Pancreas (tissue), 10 donors: ENCODE results near the gene NANP. TPM values are rescaled to one million over a fixed set of nuclear protein-coding genes. Genes with fewer than 3 reads are reported as not detected.
"Not testable (repeated sequence)": the region's sequence is repeated elsewhere in the genome, so short reads cannot be mapped to it uniquely, and the experiment has no call there.

Source experiments
- ATAC-seq, 4 donors: fragments of 200-7000 bp; cut with Tn5 transposase; one replicate each; pipeline versions ENCODE4 v1.8.0 to v1.9.1; 2020; ENCODE audit warnings: mild to moderate bottlenecking in 4 of 4, moderate library complexity in 4 of 4
- DNase-seq, 6 donors: peaks; one replicate each; pipeline ENCODE4 v3.0.0-alpha.2; 2020
- FAIRE-seq: peaks from 2 replicates; lab custom pipeline; 2012; peaks lifted over from hg19 to GRCh38; lab: Jason Lieb, UNC
- H3K27ac ChIP-seq, 4 donors: fragments of 200-600 bp; sonication (generic); 1 replicate in 3 of 4; 2 replicates in 1 of 4; pipeline versions ENCODE4 v1.5.0 to v1.8.0; 2020
- H3K27me3 ChIP-seq, 4 donors: fragments of 200-600 bp; one replicate each; pipeline ENCODE4 v1.8.0; 2021
- H3K36me3 ChIP-seq, 3 donors: fragments of 200-600 bp; sonication (generic) in 1 of 3; one replicate each; pipeline versions ENCODE4 v1.5.0 to v1.8.0; 2020 to 2021
- H3K4me1 ChIP-seq, 3 donors: fragments of 200-600 bp; one replicate each; pipeline ENCODE4 v1.8.0; 2021
- H3K4me3 ChIP-seq, 4 donors: fragments of 200-600 bp; sonication (generic) in 2 of 4; one replicate each; pipeline versions ENCODE4 v1.5.0 to v1.8.0; 2020 to 2021
- H3K9me3 ChIP-seq, 4 donors: fragments of 200-600 bp; one replicate each; pipeline ENCODE4 v1.8.0; 2021
- WGBS, 2 donors: extraction: QIAGEN DNeasy Blood & Tissue Kit; methylation state at CpG; one replicate each; pipeline ENCODE4 v1.1.7; 2013; 5-methylcytosine and 5-hydroxymethylcytosine counted together
- intact Hi-C, 3 donors: fragments of 100-400 bp; cut with DNase I; formaldehyde crosslinking; loops; one replicate each; pipeline versions ENCODE4 v1.11.1 to v1.14.2; 2022
- polyA plus RNA-seq, 2 donors: library from polyadenylated mRNA; stranded (reverse); fragments of 200-250 nt; gene quantifications; one replicate each; pipeline ENCODE4 v1.2.3, GENCODE V29; 2013
- total RNA-seq, 6 donors: library from RNA; stranded (reverse); fragmentation: NEBNext Ultra II Directional in 4 of 6; extraction: Animal tissue kit (Norgen Biotek cat#: 25700) in 4 of 6; gene quantifications; one replicate each; pipeline versions ENCODE4 v1.2.1 to v1.2.4, GENCODE V29; 2021 to 2023
- TF ChIP-seq, protein P1 (sequence below), 4 donors: fragments of 200-600 bp; sonication (generic) in 3 of 4; IDR thresholded peaks; one replicate each; pipeline versions ENCODE4 v1.5.0 to v1.8.0; 2021; ENCODE audit warnings: antibody characterized with exemption in 4 of 4
- donor health status: healthy with polysubstance abuse.
- donor health status: DM: no; HTN: no; CAD: no; lungs with moderate emphysema.
- donor health status: DM: no; HTN: no; CAD: no.
- donor health status: control.
- donor health status: control.
- donor health status: Bipolar disorder and iron deficiency.
- donor health status: DM: yes; HTN: yes; CAD: no.
- donor health status: DM: no; HTN: no; CAD: no.
- donor health status: DM: no; HTN: no; CAD: no.
- donor health status: DM: yes; HTN: yes; CAD: no.

Gene NANP
- total and polyA plus RNA-seq, 8 donors: 1.0 to 2.5 (median 1.6) TPM

DNA sequence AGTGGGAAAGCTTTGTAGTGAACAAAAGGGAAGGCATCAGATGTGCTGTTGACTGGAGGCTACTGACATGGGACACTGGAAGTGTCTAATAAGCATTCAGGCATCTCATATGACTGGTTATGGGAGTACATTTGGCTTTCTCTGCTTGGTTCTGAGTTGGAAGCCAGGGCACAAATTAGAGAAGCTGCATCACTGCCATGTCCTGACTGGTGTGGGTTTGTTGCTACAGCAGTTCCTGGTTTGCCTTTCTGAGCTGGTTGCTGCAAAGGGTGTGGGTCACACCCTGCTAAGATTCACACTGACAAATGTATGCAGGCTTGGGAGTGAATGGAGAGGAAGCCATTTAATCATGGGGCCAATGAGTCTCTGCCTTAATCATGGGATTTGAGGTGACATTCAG is 36.2 kb upstream of the NANP start:
- TF ChIP-seq, protein P1, sequence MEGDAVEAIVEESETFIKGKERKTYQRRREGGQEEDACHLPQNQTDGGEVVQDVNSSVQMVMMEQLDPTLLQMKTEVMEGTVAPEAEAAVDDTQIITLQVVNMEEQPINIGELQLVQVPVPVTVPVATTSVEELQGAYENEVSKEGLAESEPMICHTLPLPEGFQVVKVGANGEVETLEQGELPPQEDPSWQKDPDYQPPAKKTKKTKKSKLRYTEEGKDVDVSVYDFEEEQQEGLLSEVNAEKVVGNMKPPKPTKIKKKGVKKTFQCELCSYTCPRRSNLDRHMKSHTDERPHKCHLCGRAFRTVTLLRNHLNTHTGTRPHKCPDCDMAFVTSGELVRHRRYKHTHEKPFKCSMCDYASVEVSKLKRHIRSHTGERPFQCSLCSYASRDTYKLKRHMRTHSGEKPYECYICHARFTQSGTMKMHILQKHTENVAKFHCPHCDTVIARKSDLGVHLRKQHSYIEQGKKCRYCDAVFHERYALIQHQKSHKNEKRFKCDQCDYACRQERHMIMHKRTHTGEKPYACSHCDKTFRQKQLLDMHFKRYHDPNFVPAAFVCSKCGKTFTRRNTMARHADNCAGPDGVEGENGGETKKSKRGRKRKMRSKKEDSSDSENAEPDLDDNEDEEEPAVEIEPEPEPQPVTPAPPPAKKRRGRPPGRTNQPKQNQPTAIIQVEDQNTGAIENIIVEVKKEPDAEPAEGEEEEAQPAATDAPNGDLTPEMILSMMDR (IDR thresholded peaks at IDR 0.05): no peak
- no peak overlapping the region for H3K4me3 ChIP-seq
- H3K9me3 ChIP-seq: no peaks in the 10 kb centered on the region
- H3K27me3 ChIP-seq: no peaks in the 10 kb centered on the region
- intact Hi-C loops: no loop called here
- ATAC-seq: no peak
- H3K27ac ChIP-seq: no peak overlapping the region
- H3K4me1 ChIP-seq: no peaks in the 10 kb centered on the region
- no peak for FAIRE-seq
- H3K36me3 ChIP-seq: no peaks in the 10 kb centered on the region
- no peak for DNase-seq

DNA sequence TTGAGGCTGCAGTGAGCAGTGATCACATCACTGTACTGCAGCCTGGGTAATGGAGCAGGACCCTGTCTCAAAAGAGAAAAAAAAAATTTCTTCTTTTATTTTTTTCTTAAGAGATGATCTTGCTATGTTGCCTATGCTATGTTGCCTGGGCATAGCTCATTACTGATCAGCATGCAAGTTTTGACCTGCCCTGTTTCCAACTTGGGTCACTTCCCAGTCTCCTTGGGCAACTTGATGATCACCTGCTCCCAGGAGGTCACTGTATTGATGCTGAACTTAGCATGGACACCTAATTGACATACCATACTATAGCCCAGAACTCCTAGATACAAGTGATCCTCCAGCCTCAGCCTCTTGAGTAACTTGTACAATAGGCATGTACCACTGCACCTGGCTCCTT is 30.7 kb upstream of the NANP start:
- Histone ChIP-seq H3K9me3 (no peaks in the 10 kb centered on the region), H3K27me3 (no peaks in the 10 kb centered on the region), H3K27ac (no peak overlapping the region), H3K4me3 (no peak overlapping the region), H3K4me1 (no peaks in the 10 kb centered on the region), H3K36me3 (no peaks in the 10 kb centered on the region)
- intact Hi-C loops: no loop called here
- no peak for DNase-seq
- ATAC-seq: no peak
- no peak for FAIRE-seq
- TF ChIP-seq, protein P1 (IDR thresholded peaks at IDR 0.05): no peak

DNA sequence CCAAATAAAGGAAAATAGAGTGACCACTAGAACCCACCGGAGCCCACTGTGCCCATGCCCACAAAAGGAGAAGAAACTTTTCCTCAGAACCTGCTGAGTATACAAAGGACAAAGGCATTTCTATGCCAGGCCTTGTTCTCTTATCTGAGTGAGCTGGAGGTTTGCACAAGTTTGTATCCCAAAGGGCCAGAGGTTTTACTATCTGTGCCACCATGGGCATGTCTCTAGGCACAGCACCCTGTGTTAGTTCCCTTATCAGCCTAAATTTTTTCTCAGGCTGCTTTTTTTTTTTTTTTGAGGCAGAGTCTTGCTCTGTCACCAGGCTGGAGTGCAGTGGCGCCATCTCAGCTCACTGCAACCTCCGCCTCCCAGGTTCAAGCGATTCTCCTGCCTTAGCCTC is 29.1 kb upstream of the NANP start:
- H3K4me3 ChIP-seq, H3K36me3 ChIP-seq, H3K4me1 ChIP-seq, DNase-seq, H3K27ac ChIP-seq, H3K9me3 ChIP-seq, ATAC-seq, FAIRE-seq, H3K27me3 ChIP-seq, intact Hi-C loops: not testable (repeated sequence)
- 96 to 99% methylated on average over 4 of the region's 4 CpGs for WGBS, 2 donors

DNA sequence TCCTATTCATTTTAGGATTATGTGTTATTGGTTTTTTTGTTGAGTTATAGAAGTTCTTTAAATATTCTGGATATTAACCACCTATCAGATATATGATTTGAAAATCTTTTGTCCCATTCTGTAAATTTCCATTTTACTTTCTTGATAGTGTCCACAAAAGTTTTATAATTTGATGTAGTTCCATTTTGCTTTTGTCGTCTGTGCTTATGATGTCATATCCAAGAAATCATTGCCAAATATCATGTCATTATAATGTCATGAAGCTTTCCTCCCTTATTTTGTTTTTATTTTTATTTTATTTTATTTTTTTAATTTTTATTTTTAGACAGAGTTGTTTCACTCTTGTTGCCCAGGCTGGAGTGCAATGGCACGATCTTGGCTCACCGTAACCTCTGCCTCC is 21.0 kb upstream of the NANP start:
- H3K4me1 ChIP-seq: no peaks in the 10 kb centered on the region
- 78 to 95% methylated on average over 3 of the region's 3 CpGs for WGBS, 2 donors
- H3K36me3 ChIP-seq: peaks cover 0 to 4% (median 0%) of the 10 kb centered on the region in 3 donors
- intact Hi-C loops: no loop called here
- TF ChIP-seq, protein P1 (IDR thresholded peaks at IDR 0.05): no peak
- DNase-seq (no peak), ATAC-seq (no peak), FAIRE-seq (no peak)
- H3K27ac ChIP-seq: no peak overlapping the region
- no peak overlapping the region for H3K4me3 ChIP-seq
- no peaks in the 10 kb centered on the region for H3K9me3 ChIP-seq
- H3K27me3 ChIP-seq: no peaks in the 10 kb centered on the region

DNA sequence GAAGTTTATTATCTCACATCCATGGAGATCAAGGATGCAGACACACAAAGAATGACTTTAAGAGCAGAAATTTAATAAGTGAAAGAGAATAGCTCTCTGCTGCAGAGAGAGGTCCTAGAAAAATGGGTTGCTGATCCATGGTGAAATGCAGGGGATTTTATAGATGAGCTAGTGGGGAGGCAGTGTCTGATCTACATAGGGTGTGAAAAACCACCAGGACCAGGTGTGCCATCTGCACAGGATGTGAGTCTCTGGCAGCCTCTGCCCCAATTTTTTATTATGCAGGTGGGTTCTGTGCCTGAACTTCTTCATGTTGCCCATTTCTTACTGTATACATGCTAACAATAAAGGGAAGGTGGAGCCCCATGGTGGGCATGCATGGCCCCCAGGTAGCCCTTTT is 19.9 kb upstream of the NANP start:
- TF ChIP-seq, protein P1 (IDR thresholded peaks at IDR 0.05): no peak
- ATAC-seq (no peak), FAIRE-seq (no peak), DNase-seq (no peak)
- H3K9me3 ChIP-seq: no peaks in the 10 kb centered on the region
- no peaks in the 10 kb centered on the region for H3K27me3 ChIP-seq
- intact Hi-C loops: no loop called here
- no peak overlapping the region for H3K4me3 ChIP-seq
- peaks cover 0 to 4% (median 0%) of the 10 kb centered on the region in 3 donors for H3K36me3 ChIP-seq
- no peaks in the 10 kb centered on the region for H3K4me1 ChIP-seq
- H3K27ac ChIP-seq: no peak overlapping the region

DNA sequence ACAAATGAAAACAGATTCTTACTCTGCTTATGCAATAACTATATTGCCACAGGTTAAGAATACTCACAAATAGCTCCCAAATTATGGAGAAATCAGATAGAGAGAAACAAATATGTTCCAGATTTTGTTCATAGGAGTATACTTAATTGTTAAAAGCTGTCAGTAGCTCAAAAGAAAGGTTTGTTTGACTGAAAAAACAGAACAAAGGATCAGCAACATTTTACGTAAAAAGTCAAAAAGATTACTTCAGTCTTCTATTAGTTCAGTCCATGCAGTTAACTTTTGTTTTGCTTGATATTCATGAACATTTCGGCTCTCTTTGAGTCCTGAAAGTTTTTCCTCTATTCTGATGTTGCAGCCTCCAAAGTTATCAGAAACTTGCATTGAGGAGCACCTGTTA is 13.4 kb upstream of the NANP start:
- Histone ChIP-seq H3K27ac (no peak overlapping the region), H3K9me3 (peaks cover 0 to 8% (median 0%) of the 10 kb centered on the region in 4 donors), H3K27me3 (no peaks in the 10 kb centered on the region), H3K36me3 (peaks cover 0 to 9% (median 0%) of the 10 kb centered on the region in 3 donors), H3K4me3 (no peak overlapping the region), H3K4me1 (no peaks in the 10 kb centered on the region)
- FAIRE-seq: no peak
- WGBS, 2 donors: 97 to 99% methylated on average over 2 of the region's 2 CpGs
- intact Hi-C loops: no loop called here
- TF ChIP-seq, protein P1 (IDR thresholded peaks at IDR 0.05): no peak
- no peak for ATAC-seq
- DNase-seq: no peak
